Fibroblast of lung (primary cell): ENCODE results near the gene PSEN1. TPM values are rescaled to one million over a fixed set of nuclear protein-coding genes. Genes with fewer than 3 reads are reported as not detected.

Source experiments
- DNase-seq, 2 donors: peaks; one replicate each; pipeline versions ENCODE4 v3.0.0 to v3.0.0-alpha.2; 2010; ENCODE audit warnings: low read depth in 2 of 2
- H2AFZ ChIP-seq: 2 replicates; pipeline ENCODE4 v1.5.1; 2012; ENCODE audit warnings: low read length, control low read depth, inconsistent platforms
- H3K27ac ChIP-seq: 2 replicates; pipeline ENCODE4 v1.5.1; 2011; ENCODE audit warnings: low read length, control low read depth; ENCODE audit not compliant: insufficient read depth
- H3K27me3 ChIP-seq: 2 replicates; pipeline ENCODE4 v1.5.1; 2011; ENCODE audit warnings: mild to moderate bottlenecking, low read length; ENCODE audit not compliant: control insufficient read depth, insufficient read depth
- H3K36me3 ChIP-seq: 2 replicates; pipeline ENCODE4 v1.5.1; 2011; ENCODE audit warnings: low read length; ENCODE audit not compliant: control insufficient read depth, insufficient read depth
- H3K4me1 ChIP-seq: 2 replicates; pipeline ENCODE4 v1.5.1; 2011; ENCODE audit warnings: low read length; ENCODE audit not compliant: control insufficient read depth, insufficient read depth; ENCODE audit errors: extremely low read depth
- H3K4me2 ChIP-seq: 2 replicates; pipeline ENCODE4 v1.5.1; 2011; ENCODE audit warnings: low read length, control low read depth; ENCODE audit not compliant: insufficient read depth; ENCODE audit errors: extremely low read depth
- H3K4me3 ChIP-seq, 4 experiments: fragments of 200-600 bp in 1 of 4; sonication (generic) in 1 of 4; replicated peaks in 1 of 4; 2 replicates each; pipeline ENCODE4 v1.5.1; 2011 to 2016; ENCODE audit warnings: low read length in 4 of 4, low read depth in 3 of 4, mild to moderate bottlenecking in 3 of 4, control low read depth in 2 of 4, inconsistent platforms in 1 of 4, mixed read lengths in 1 of 4; ENCODE audit not compliant: insufficient read depth in 1 of 4; ENCODE audit errors: control extremely low read depth in 1 of 4
- H3K79me2 ChIP-seq: 2 replicates; pipeline ENCODE4 v1.5.1; 2012; ENCODE audit warnings: mild to moderate bottlenecking, low read length, inconsistent platforms; ENCODE audit not compliant: control insufficient read depth, insufficient read depth
- H3K9ac ChIP-seq: 2 replicates; pipeline ENCODE4 v1.5.1; 2011; ENCODE audit warnings: mild to moderate bottlenecking, low read length, control low read depth; ENCODE audit not compliant: insufficient read depth
- H3K9me3 ChIP-seq: 2 replicates; pipeline ENCODE4 v1.5.1; 2012; ENCODE audit warnings: low read depth, low read length; ENCODE audit not compliant: control insufficient read depth, insufficient read depth
- H4K20me1 ChIP-seq: 2 replicates; pipeline ENCODE4 v1.5.1; 2011; ENCODE audit warnings: low read length; ENCODE audit not compliant: control insufficient read depth, insufficient read depth; ENCODE audit errors: extremely low read depth
- CTCF ChIP-seq, 2 donors: IDR thresholded peaks in 1 of 2; conservative IDR thresholded peaks in 1 of 2; 1 replicate in 1 of 2; 2 replicates in 1 of 2; pipeline ENCODE4 v1.5.1; 2011 to 2012; ENCODE audit warnings: low read length in 2 of 2, control low read depth in 1 of 2, inconsistent platforms in 1 of 2, low read depth in 1 of 2, mild to moderate bottlenecking in 1 of 2
- EZH2 ChIP-seq: IDR thresholded peaks from 2 replicates; pipeline ENCODE4 v1.5.1; 2012; ENCODE audit warnings: low read length, control low read depth, mild to moderate bottlenecking; ENCODE audit errors: missing control alignments
- polyA plus RNA-seq, 2 donors: library from polyadenylated mRNA; depleted of rRNA in 1 of 2; stranded (reverse) in 1 of 2; unstranded in 1 of 2; fragments of >200 nt; gene quantifications; 2 replicates each; pipeline ENCODE4 v1.2.1, GENCODE V29; 2011 to 2012; ENCODE audit warnings: missing spikeins in 1 of 2
- total RNA-seq: library from RNA; depleted of rRNA; stranded (reverse); fragments of >200 nt; gene quantifications from 2 replicates; pipeline ENCODE4 v1.2.1, GENCODE V29; 2014

Gene PSEN1
- total and polyA plus RNA-seq, 2 donors (not counting 1 experiment from before 2014, with no cell fraction given), result 22.0 to 53.7 TPM

GRCh38 chr14:73233564-73233963 is 97.3 kb downstream of the PSEN1 start:
- H3K79me2 ChIP-seq, result no peaks in the 10 kb centered on the region
- no peak for DNase-seq
- H3K4me2 ChIP-seq, result no peak overlapping the region
- H3K27me3 ChIP-seq, result peaks cover 35% of the 10 kb centered on the region
- TF ChIP-seq EZH2, result no peak
- TF ChIP-seq CTCF (conservative IDR thresholded peaks at IDR 0.05 in 1 of 2, IDR thresholded peaks at IDR 0.05 in 1 of 2; ENCODE audit: low read depth in 1 of 2, low read length in 2 of 2), result no peak
- no peak overlapping the region for H3K27ac ChIP-seq
- H4K20me1 ChIP-seq, result no peaks in the 10 kb centered on the region
- no peak overlapping the region for H3K9ac ChIP-seq
- peaks cover 15% of the 10 kb centered on the region for H3K4me1 ChIP-seq
- no peaks in the 10 kb centered on the region for H3K36me3 ChIP-seq
- no peak overlapping the region for H2AFZ ChIP-seq
- H3K9me3 ChIP-seq, result no peaks in the 10 kb centered on the region
- no peak overlapping the region for H3K4me3 ChIP-seq

DNA sequence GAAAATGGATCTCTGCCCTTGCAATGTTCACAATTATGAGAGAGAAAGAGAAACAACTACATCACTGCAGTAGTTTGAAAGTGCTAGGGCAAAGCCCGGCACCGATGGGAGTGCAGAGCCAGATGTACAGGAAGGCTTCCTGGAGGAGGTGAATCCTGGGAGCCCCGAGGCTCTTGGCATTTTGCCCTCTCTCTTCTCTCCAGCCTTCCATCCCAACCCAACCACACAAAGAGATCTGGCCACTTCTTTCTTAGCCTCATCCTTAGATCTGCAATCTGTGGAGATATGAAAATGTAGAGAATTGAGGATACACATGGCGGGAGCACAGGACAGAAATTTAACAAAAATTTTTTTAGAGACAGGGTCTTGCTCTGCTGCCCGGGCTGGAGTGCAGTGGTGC is 97.7 kb downstream of the PSEN1 start:
- no peak overlapping the region for H2AFZ ChIP-seq
- H3K79me2 ChIP-seq, result no peaks in the 10 kb centered on the region
- H3K4me1 ChIP-seq, result peaks cover 14% of the 10 kb centered on the region
- no peaks in the 10 kb centered on the region for H4K20me1 ChIP-seq
- no peak for DNase-seq
- H3K27ac ChIP-seq, result no peak overlapping the region
- no peak overlapping the region for H3K4me2 ChIP-seq
- no peak for TF ChIP-seq EZH2
- no peak for TF ChIP-seq CTCF (conservative IDR thresholded peaks at IDR 0.05 in 1 of 2, IDR thresholded peaks at IDR 0.05 in 1 of 2; ENCODE audit: low read depth in 1 of 2, low read length in 2 of 2)
- H3K4me3 ChIP-seq, result no peak overlapping the region
- H3K9ac ChIP-seq, result no peak overlapping the region
- H3K36me3 ChIP-seq, result no peaks in the 10 kb centered on the region
- no peaks in the 10 kb centered on the region for H3K9me3 ChIP-seq
- H3K27me3 ChIP-seq, result peaks cover 35% of the 10 kb centered on the region

DNA sequence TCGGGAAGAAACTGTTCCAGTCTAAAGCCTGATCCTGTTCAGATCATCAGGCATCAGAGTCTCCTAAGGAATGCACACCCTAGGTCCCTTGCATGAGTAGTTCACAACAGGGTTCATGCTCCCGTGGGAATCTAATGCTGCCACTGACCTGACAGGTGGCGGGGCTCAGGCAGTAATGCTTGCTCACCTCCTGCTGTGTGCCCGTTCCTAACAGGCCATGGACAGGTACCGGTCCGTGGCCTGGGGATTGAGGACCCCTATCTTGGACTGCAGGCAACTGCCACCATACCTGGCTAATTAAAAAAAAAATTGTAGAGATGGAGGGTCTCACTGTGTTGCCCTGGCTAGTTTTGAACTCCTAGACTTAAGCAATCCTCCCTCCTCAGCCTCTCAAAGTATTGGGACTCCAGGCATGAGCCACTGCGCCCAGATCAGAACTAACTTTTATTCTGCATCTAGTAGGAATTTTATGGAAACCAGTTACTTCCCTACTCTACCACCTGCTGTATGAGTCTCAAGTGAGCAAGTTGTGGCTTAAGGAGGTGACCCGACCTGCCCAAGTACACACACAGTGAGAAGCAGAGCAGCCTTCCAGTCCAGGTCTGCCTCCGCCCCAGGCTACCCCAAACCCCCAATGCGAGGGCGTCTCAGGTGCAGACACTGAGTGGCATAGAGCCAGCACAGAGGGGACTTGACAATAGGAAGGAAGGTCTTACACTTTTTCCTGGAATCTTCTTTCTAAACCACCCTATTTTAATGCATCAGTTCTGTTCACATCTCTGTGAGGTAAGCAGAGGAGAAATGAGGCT is 98.5 kb downstream of the PSEN1 start:
- no peak for DNase-seq
- H3K9ac ChIP-seq, result no peak overlapping the region
- TF ChIP-seq EZH2, result no peak
- no peak for TF ChIP-seq CTCF (conservative IDR thresholded peaks at IDR 0.05 in 1 of 2, IDR thresholded peaks at IDR 0.05 in 1 of 2; ENCODE audit: low read depth in 1 of 2, low read length in 2 of 2)
- H3K4me3 ChIP-seq, result no peak overlapping the region
- no peaks in the 10 kb centered on the region for H4K20me1 ChIP-seq
- no peaks in the 10 kb centered on the region for H3K9me3 ChIP-seq
- no peaks in the 10 kb centered on the region for H3K36me3 ChIP-seq
- H3K4me1 ChIP-seq, result peaks cover 15% of the 10 kb centered on the region
- H3K79me2 ChIP-seq, result no peaks in the 10 kb centered on the region
- no peak overlapping the region for H3K4me2 ChIP-seq
- peaks cover 35% of the 10 kb centered on the region for H3K27me3 ChIP-seq
- H3K27ac ChIP-seq, result no peak overlapping the region
- H2AFZ ChIP-seq, result no peak overlapping the region
